NCI-H1930 (cell line): ENCODE data around the gene IRF2BP2.
A peak's percentile ranks its signal among the peaks of the same experiment; 100 is the strongest.

ENCODE experiments used
- DNase-seq, 2 experiments: peaks; one replicate each; lab custom pipeline; 2025; lab: John Stamatoyannopoulos, UW

Gene IRF2BP2

DNA sequence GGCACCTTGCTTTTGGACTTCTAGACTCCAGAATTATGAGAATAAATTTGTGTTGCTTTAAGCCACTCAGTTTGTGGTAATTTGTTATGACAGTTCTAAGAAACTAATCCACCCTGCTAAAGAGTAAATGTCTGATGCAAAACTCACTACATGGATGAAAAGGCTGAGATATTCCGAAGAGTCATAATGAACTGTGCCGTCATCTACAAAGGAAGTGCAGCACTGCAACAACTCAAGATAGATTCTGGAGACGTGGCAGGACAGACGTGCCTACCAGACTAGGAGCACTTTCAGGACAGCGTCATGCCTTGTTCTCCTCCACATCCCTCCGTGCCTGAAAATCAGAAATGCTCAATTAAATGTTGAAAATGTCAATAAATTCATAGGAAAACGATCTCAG, 24.4 kb upstream of the IRF2BP2 start:
- DNase-seq: no peak

DNA sequence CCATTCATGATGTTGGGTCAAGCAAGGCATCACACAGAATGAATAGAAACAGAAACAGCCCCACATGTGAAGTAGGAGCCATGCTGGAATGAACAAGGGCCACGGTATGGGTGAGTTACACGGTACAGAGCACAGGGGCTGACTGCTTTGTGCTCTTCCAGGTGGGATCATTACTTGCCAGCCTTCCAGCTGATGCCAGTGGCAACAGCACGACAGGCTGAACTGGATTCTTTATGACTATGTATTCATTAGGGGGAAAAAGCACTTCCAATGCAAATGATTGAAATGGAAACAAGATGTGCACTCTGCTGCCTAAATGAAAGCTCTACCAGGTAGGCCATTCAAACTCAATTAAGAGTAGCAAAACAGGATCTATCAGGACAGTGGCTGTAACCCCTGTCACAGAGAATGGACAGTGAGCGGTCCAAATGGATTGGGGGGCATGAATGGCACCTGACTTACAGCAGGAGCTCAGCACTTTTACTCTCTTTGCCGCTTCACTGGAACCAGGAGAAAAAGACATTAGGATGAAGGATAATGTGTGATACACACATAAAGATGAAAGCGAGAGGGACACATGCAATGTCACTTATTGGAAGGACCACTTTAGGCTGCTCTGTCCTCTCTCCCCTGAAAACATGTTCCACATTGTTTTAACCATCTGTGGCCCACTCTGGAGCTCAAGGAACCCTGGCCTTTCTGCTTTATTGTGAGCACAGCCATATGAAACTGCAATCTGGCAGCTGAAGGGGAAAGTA, 23.4 kb upstream of the IRF2BP2 start:
- no peak for DNase-seq

DNA sequence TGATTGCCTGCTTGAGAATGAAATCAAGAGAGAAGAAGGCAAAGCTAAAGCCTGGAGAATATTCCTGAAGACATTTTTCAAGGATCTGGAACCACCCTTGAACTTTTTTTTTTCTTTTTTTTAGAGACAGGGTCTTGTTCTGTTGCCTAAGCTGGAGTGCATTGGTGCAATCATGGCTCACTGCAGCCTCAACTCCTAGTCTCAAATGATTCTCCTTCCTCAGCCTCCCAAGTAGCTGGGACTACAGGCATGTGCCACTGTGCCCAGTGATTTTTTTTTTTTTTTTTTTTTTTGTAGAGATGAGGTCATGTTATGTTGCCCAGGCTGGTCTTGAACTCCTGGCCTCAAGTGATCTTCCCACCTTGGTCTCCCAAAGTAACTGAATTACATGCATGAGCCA, 22.2 kb upstream of the IRF2BP2 start:
- DNase-seq: no peak

DNA sequence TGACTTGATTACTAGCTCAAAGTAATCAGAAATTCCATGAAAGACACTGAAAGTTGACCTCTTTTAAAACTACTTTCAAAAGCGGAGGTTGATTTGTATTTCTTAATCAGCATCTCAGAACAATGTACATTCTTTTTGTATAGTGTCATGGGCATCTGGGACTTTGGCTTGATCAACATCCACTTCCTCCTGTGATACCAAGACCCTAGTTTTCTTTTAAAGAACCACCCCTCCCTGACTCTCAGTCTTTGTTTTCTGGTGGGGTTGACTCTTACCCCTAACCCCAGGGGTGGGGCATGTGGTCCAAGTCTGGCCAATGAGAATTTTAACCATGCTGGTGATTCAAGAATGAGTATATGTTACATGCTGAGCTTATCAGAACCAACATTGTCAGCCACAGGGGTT, 21.7 kb upstream of the IRF2BP2 start:
- no peak for DNase-seq

DNA sequence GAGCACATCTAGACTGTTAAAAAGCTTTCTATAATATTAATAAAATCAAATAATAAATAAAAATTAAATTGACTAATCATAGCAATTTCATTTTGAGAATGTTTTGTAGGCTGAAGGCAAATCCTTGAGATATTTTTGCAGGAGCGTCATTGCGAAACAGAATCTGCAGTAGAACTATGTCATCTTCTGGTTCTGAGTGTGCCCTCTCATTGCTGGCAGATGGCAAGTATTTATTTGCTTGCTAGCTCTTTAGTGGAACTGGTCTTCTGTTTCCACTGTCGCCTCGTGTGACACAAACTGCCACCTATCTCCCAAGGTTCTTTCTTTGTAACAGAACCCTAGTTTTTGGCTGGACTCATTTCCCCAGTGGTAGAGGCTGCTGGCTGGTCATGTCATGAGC, 19.0 kb upstream of the IRF2BP2 start:
- DNase-seq: no peak

DNA sequence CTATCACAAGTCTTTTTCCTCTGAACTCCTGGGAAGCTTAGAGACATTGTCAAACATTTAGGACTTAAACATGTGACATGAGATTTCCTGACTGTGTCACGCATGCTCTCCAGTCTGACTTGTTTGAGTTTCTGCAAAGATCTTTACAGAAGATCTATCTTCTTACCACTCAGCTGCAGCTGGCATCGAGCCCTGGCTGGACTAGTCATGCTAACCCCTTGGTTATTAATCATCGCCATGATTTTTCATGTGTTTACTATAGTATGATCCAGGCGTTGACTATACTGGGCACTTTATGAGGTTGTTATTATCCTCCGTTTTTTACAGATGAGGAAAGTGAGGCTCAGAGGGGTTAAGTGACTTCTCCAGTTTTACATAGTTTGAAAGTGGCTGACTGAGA, 18.1 kb upstream of the IRF2BP2 start:
- DNase-seq: no peak

DNA sequence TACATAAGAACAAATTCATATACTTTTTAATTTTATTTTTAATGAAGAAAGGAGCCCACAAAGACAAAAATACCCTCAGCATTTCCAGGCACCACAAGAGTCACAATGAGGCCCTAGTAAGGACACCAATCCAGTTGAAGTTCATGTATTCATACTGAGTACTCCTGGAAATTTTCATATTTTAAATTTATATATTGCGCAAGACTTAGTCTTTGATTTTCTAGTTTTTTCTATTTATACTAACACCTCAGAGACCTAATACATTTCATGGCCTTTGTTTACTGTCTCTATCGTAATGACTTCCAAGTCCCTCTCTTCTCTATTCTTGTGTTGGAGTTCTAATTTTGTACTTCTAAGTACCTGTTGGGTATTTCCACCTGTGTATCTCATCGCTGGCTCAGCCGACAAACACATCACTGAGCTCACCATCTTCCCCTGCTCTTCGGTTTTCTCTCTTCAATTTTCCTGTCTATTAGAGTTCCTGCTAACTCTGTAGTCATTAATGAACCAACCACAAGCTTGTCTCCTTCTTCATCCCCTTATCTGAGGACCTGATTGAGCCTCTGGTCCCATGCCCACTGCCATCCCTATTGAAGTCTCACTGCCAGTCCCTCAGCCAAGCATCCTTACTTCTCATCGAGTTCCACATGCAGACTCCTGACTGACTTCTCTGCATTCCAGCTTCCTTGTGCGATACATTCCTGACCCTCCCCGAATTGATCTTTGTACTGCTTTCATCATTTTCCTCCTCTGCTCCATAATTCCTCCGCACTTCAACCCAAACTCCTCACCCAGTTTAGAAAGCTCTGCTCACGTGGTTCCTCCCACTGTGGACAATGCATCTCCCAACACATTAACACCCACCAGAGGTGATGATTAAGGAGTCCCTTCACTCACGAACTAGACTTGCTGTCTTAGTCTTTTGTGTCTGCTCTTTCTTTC, 17.3 kb upstream of the IRF2BP2 start:
- no peak for DNase-seq

DNA sequence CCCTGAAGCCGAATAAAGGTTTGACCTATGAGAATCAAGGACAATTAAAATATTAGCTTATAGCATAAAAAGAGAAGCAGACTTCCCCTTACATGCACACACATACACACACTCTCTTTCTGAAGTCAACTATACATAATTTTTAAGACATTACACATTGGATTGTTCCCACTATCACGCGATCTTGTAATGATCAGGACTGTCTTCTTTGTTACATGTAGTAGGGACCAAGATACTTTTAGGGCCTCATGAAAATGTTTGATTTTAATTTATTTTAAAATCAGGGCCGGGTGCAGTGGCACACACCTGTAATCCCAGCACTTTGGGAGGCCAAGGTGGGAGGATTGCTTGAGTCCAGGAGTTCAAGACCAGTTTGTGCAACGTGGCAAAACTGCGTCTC, 16.4 kb upstream of the IRF2BP2 start:
- no peak for DNase-seq

DNA sequence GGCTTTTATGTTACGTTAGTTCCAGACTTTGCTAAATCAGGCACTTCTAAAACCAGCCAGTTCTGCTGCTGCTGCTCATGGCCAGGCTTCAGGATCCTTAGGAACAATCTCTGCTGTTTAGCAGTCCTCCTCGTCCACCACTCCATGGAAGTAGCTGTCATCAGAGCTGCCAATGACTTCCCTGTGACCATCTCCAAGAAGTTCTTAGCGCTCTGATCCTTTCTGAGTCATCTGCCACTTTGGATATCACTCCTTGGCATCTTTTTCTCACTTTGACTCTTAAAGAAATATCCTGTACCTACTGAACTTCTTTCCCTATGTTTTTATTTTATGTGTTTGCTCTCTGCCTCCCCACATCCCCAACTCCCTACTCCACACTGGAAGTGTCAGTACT, 14.7 kb upstream of the IRF2BP2 start:
- DNase-seq: no peak

DNA sequence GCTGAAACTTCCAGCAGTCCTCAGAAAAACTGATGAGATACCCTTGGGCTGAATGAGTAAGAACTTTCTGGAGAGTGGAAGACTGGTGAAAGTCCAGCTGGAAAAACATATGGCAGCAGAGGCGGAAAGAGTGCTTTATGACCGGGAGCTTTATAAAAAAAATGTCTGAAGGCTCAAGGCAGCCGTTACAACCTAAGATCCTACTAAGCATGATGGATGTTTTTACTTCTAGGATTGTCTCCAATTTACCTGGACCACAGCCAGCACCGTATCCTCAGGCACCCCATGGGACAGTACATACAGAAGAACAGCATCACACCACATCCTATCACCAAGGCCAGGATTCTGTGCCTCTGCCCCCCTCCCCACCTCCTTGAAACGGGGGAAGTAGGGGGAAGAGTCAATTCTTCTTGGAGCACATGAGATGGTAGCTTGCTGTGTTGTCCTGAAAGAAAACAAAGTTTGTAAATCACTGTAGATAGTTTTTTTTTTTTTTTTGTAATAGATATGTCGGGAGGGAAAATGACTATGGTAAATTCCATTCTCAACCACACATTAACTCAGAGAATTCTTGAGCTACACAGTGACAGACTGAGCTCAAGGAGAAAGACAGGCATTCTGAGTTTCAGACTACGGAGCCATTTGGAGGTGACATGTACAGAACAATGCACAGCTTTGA, 11.8 kb upstream of the IRF2BP2 start:
- DNase-seq: peak in 1 of 2 experiments; percentile 47

DNA sequence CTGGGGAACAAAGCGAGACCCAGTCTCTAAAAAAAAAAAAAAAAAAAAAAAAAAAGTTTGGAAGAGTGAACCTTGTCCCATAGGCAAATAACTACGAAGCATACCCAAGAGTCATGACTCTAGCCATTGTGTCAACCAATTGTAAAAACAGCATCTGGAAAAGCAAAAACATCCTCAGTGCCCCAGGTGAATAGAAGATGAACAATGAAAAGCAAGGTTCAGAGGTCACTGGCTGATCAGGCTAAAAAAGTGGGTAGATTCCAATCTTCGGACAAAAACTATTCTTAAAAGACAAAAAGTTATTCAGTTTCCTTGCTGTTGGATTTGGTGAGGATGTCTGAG, 11.1 kb upstream of the IRF2BP2 start:
- DNase-seq: no peak

DNA sequence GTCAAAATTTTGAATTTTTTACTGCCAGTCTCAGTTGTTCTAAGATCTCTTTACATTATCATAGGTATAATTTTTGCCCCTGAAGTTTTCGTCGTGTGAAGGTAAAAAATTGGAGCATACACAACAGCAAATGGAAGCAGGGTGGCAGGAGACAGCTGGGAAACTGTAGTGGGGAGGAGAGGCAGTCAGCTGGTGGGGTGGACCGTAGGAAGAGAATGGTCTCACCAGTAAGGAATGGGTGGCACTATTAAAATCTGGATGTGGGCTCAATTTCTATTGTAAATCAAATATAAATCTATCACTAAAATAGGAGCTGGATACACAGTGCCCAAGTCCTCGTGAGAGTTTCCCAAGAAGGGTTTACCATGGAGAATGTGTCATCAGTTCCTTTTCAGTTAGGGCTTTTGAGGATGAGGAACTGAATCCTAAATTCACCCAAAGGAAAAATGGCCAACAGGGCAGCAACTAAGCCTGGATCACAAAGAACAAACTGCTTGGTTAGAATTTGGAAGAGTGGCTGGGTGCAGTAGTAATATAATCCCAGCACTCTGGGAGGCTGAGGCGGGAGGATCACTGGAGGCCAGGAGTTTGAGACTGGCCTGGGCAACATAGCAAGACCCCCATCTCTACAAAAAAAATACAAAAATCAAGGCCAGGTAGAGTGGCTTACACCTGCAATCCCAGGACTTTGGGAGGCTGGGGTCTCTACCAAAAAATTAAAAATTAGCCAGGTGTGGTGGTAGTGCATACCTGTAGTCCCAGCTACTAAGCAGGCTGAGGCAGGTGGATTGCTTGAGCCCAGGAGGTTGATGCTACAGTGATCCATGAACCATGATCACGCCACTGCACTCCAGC, 10.5 kb upstream of the IRF2BP2 start:
- DNase-seq: no peak

DNA sequence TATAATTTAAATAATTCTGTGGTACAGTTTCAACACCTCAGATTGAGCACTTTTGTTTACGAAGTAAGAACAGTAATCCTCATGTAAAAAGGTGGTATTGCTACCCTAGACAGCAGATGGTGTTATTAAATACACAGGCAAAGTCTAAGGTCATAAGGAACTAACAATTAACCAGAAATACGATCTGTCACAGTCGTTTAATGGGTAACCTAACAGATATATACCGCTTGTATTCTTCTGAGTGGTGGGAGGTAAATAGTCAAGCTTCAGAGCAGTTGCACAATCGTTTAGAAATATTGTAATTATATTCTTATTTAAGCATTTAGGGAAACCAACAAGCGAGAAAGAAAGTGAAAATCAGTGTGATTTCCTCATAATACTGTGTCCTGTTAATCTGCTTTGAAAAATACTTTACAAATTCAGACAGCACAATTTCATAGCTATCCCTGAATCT, 9.8 kb upstream of the IRF2BP2 start:
- DNase-seq: peak in 1 of 2 experiments; percentile 60

DNA sequence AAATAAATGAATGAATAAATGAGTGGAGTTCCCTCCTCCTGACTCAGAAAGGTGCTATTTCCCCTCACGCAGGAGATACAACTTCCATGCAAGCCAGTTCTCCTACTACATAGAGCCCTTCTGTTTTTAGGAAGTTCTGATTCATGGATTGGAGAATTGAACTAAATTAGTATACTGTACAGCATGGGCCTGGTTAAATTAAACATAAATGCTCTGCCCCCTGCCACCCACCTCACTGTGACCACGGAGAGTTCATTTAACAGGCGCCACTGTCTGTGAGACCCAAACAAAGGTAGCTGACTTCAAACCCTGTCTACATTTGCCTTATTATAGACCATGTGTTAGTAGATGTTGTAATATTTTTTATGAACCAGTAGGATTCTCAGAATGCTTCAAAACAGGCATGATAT, 9.1 kb upstream of the IRF2BP2 start:
- peak in 1 of 2 experiments; percentile 44 for DNase-seq

DNA sequence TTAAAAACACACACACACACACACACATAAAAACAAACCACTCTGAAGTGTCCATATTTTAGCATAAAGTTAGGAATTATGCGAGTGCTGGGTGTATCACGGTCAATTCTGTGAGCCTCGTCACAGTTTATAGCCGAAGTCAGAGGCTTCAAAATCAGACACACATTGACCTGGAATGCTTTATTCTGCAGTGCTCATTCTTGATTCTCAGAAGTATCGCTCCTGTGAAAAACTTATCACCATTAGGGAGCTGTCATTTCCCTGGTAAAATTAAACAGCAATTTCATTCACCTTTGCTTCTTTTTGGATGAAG, 8.7 kb upstream of the IRF2BP2 start:
- no peak for DNase-seq

DNA sequence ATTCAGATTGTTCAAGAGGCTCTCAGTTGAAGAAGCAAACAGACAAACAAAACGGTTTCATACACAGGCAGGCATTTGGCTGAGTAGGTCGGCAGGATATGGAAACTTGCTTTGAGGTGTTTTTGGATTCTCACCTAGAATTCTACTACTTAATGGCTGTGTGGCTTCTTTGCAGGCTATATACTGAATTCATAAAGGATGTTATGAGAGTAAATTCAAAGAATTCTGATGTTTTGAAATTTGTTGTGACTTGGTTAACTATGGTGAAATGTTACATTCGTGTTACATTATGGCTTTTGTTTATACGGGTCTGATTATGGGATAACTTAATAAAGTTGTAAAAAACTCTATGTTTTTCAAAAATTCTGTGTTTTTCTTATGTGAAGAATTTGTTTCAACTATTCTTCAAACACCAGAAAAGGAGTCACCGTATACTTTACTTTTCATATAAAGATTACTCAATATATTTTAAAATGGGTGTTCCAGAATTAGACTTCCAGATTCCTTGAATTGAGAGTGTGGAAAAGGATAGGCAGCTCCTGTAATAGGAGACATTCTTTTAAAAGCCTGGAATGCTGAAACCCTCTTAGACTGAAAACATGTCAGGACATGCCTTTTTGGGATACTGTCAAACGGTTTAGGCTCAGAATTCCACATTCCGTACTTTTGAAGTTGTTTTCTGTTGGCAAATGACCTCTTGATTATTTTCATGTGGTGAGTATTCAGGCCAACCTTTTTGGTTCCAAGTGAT, 8.2 kb upstream of the IRF2BP2 start:
- DNase-seq: no peak

DNA sequence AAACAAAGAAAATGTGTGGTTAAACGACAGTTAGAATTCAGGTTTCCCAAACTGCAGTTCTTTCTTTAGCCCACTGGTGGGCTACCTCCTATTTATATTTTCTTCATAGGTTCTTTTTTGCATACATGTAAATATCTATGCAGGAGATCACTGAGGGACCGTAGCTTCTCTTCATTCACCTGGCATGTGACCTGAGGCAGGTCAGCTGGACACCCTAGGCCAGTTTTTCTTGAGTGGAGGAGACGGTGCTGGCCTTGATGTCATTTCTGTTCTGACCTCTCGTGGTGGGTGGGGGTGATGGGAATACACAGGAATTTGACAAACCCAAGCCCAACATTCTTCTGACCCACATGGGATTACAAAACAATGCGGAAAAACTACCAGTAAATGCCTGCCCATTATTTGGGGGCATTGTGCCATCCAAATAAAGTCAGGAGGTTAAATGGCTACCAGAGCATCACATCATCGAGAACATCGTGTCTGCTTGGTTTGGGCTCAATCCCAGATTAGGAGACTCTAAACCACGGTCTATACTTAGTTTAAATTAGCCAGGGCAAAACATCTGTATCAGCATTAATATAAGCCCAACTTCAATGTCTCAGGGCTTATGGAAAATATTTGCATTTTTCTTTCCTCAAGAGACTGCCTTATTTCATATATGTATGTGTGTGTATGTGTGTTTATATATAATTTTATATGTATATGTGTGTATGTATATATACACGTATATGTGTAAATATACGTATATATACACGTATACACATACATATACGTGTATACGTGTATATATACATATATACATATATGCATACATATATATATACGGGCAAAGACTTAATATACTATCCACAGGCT, 7.4 kb upstream of the IRF2BP2 start:
- DNase-seq: no peak

DNA sequence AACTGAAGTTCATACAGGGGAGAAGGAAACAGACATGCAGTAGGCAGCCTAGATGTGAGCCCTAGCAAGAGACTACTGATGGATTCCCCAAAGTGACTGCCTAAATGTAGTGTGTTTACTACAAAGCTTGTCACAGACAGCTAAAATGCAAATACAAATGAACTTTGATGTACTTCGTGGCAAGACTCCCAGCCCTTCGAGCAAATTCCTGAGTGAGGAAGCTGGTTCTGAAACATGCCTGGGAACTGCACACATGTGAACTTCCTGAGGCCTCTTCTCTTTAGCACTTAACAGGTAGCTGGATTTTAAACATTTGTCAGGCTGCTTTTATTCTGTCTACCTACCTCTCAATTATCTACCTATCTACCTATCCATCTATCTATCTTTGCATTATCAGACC, 6.7 kb upstream of the IRF2BP2 start:
- DNase-seq: no peak

DNA sequence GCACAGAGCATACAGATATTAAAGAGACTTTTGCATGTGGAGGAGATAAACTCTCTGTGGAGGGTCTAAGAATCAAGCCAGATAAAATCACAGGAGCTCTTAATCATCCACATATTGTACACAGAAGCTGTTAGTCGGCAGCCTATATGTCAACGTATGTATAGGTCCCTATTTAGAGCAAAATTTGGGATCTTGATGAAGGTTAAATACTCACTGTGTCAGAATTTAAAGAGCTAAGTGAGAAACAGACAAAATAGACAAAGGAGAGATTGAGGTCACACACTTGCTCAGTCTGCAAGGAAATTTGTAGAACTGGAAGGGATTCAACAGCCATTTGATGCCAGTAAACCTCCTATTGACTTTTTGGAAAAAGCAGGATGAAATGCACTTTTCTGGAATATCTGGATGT, 4.1 kb upstream of the IRF2BP2 start:
- no peak for DNase-seq
